Measurements from ENCODE around the gene CPZ.

Gene CPZ

GRCh38 chr4:8609406-8609805 is 16.8 kb downstream of the CPZ start:
- Histone ChIP-seq H3K9me3 (ENCODE audit: control insufficient read depth, low read depth, low read length) (no peaks in the 10 kb centered on the region), H3K36me3 (ENCODE audit: control insufficient read depth, low read depth, low read length) (no peaks in the 10 kb centered on the region), H3K9ac (ENCODE audit: low read length) (no peak overlapping the region), H3K4me1 (ENCODE audit: control insufficient read depth, low read depth, low read length) (peaks cover 4% of the 10 kb centered on the region), H3K27me3 (ENCODE audit: control insufficient read depth, insufficient read depth, low read length) (peaks cover 8% of the 10 kb centered on the region), H3K4me3 (ENCODE audit: low read length) (no peak overlapping the region), H3K27ac (ENCODE audit: low read length) (no peak overlapping the region)

DNA sequence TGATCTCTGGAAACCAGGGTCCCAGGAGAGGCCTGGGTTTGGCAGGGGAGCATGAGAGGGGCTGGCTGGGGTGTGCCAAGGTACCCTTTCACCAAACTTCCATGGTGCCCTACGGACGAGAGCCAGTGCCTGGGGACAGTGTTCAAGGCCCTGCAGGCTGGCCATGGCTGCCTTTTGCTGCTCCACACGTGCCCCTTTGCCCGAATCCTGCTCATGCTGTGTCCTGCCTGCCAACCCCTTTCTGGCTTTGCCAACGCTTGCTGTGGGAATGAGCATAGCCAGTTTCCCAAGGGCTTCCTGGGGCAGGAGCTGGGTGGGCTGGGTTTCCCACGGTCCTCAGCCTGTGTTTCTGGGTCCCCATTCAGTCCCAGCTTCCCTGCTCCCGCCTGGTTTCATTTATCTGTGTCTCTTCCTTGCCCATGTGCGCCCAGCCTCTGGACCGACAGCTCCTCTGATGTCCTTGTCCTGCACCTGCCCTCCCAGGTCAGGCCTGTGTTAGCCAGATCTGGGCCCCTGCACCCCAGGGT is 17.3 kb downstream of the CPZ start:
- H3K4me3 ChIP-seq (ENCODE audit: low read length), result no peak overlapping the region
- no peaks in the 10 kb centered on the region for H3K9me3 ChIP-seq (ENCODE audit: control insufficient read depth, low read depth, low read length)
- no peak overlapping the region for H3K9ac ChIP-seq (ENCODE audit: low read length)
- H3K27me3 ChIP-seq (ENCODE audit: control insufficient read depth, insufficient read depth, low read length), result peaks cover 8% of the 10 kb centered on the region
- H3K27ac ChIP-seq (ENCODE audit: low read length), result no peak overlapping the region
- H3K36me3 ChIP-seq (ENCODE audit: control insufficient read depth, low read depth, low read length), result no peaks in the 10 kb centered on the region
- peaks cover 4% of the 10 kb centered on the region for H3K4me1 ChIP-seq (ENCODE audit: control insufficient read depth, low read depth, low read length)

DNA sequence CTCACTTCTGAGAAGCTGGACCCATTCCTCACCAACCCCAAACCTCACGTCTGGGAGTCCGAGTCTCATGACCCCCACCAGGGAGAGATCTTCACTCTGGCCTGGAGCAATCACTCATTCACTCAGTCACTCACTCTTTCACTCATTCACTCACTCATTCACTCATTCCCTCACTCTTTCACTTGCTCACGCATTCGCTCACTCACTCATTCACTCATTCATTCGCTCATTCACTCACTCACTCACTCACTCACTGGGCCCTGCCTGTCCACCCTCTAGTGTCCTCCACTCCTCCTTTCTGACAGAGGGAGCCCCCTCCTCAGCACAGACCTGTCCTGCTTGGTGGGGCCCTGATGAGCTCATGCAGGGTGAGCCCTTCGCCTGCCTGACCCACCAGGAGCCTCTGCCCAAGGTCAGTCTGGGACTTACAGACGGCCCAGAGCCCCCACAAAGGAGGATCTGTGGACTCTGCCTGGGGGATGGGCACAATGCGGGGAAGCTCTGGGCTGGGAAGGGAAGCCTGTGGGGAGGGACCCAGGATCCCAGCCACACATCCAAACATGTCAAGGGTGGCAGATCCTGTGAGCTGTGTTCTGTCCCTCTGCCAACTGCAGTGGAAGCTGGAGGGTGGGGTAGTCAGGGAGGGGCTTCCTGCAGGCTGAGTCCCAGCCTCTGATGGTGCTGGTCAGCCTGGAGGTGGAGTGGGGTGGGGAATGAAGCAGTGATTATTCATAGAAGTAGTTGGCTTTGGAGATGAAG is 18.5 kb downstream of the CPZ start:
- peaks cover 8% of the 10 kb centered on the region for H3K27me3 ChIP-seq (ENCODE audit: control insufficient read depth, insufficient read depth, low read length)
- no peak overlapping the region for H3K27ac ChIP-seq (ENCODE audit: low read length)
- H3K9me3 ChIP-seq (ENCODE audit: control insufficient read depth, low read depth, low read length), result no peaks in the 10 kb centered on the region
- peaks cover 3% of the 10 kb centered on the region for H3K36me3 ChIP-seq (ENCODE audit: control insufficient read depth, low read depth, low read length)
- no peak overlapping the region for H3K9ac ChIP-seq (ENCODE audit: low read length)
- H3K4me3 ChIP-seq (ENCODE audit: low read length), result no peak overlapping the region
- H3K4me1 ChIP-seq (ENCODE audit: control insufficient read depth, low read depth, low read length), result peaks cover 4% of the 10 kb centered on the region

DNA sequence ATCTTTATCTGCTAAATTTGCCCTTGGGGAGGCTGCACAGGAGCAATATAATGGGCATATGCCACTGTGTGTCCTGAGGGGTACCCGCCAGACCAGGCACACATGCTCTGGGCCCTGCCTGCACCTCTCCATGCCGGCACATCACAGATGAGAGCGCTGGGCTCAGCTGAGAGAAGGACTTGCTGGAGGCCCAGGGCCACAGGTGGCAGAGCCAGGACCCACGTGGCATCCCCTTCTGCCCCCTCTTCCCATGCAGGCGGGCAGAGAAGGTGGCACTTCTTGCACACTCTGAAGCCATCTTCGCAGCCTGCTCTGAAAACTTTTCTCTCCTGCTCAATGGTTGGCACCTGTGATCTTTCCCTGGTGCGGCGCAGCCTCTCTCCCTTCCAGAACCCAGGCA is 20.1 kb downstream of the CPZ start:
- Histone ChIP-seq H3K9ac (ENCODE audit: low read length) (no peak overlapping the region), H3K4me1 (ENCODE audit: control insufficient read depth, low read depth, low read length) (no peaks in the 10 kb centered on the region), H3K4me3 (ENCODE audit: low read length) (no peak overlapping the region), H3K36me3 (ENCODE audit: control insufficient read depth, low read depth, low read length) (peaks cover 4% of the 10 kb centered on the region), H3K27me3 (ENCODE audit: control insufficient read depth, insufficient read depth, low read length) (no peaks in the 10 kb centered on the region), H3K9me3 (ENCODE audit: control insufficient read depth, low read depth, low read length) (no peaks in the 10 kb centered on the region), H3K27ac (ENCODE audit: low read length) (no peak overlapping the region)

GRCh38 chr4:8613421-8614364 is 21.1 kb downstream of the CPZ start:
- Histone ChIP-seq H3K4me1 (ENCODE audit: control insufficient read depth, low read depth, low read length) (no peaks in the 10 kb centered on the region), H3K9me3 (ENCODE audit: control insufficient read depth, low read depth, low read length) (no peaks in the 10 kb centered on the region), H3K36me3 (ENCODE audit: control insufficient read depth, low read depth, low read length) (peaks cover 4% of the 10 kb centered on the region), H3K4me3 (ENCODE audit: low read length) (no peak overlapping the region), H3K27me3 (ENCODE audit: control insufficient read depth, insufficient read depth, low read length) (no peaks in the 10 kb centered on the region), H3K9ac (ENCODE audit: low read length) (no peak overlapping the region), H3K27ac (ENCODE audit: low read length) (no peak overlapping the region)

- no peaks in the 10 kb centered on the region for H3K27me3 ChIP-seq (ENCODE audit: control insufficient read depth, insufficient read depth, low read length)
- no peaks in the 10 kb centered on the region for H3K4me1 ChIP-seq (ENCODE audit: control insufficient read depth, low read depth, low read length)
- H3K9ac ChIP-seq (ENCODE audit: low read length), result no peak overlapping the region
- no peak overlapping the region for H3K4me3 ChIP-seq (ENCODE audit: low read length)
- H3K36me3 ChIP-seq (ENCODE audit: control insufficient read depth, low read depth, low read length), result peaks cover 5% of the 10 kb centered on the region
- H3K9me3 ChIP-seq (ENCODE audit: control insufficient read depth, low read depth, low read length), result no peaks in the 10 kb centered on the region
- H3K27ac ChIP-seq (ENCODE audit: low read length), result no peak overlapping the region
Measured at GRCh38 chr4:8614365-8615193, 22.0 kb downstream of the CPZ start.

DNA sequence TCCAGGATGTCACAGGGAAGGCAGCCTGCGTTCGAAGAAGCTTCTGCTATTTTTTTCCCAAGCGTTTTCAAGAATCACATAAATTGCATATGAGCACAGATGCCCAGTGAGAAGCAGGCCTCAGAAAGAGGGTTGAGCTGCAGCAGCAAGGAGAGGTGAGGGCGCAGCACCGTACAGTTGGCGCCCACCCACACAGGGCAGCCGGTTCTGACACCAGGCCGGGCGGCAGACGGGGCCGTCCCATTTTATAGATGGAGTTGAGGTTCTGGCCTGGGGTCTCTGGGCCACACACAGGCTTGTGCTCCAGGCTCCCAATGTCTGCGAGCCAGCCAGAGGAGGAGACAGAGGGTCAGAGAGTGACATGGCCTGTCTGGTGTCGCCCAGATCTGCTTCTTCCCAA is 22.8 kb downstream of the CPZ start:
- Histone ChIP-seq H3K27me3 (ENCODE audit: control insufficient read depth, insufficient read depth, low read length) (no peaks in the 10 kb centered on the region), H3K27ac (ENCODE audit: low read length) (no peak overlapping the region), H3K4me3 (ENCODE audit: low read length) (no peak overlapping the region), H3K36me3 (ENCODE audit: control insufficient read depth, low read depth, low read length) (peaks cover 7% of the 10 kb centered on the region), H3K9me3 (ENCODE audit: control insufficient read depth, low read depth, low read length) (no peaks in the 10 kb centered on the region), H3K9ac (ENCODE audit: low read length) (no peak overlapping the region), H3K4me1 (ENCODE audit: control insufficient read depth, low read depth, low read length) (no peaks in the 10 kb centered on the region)

DNA sequence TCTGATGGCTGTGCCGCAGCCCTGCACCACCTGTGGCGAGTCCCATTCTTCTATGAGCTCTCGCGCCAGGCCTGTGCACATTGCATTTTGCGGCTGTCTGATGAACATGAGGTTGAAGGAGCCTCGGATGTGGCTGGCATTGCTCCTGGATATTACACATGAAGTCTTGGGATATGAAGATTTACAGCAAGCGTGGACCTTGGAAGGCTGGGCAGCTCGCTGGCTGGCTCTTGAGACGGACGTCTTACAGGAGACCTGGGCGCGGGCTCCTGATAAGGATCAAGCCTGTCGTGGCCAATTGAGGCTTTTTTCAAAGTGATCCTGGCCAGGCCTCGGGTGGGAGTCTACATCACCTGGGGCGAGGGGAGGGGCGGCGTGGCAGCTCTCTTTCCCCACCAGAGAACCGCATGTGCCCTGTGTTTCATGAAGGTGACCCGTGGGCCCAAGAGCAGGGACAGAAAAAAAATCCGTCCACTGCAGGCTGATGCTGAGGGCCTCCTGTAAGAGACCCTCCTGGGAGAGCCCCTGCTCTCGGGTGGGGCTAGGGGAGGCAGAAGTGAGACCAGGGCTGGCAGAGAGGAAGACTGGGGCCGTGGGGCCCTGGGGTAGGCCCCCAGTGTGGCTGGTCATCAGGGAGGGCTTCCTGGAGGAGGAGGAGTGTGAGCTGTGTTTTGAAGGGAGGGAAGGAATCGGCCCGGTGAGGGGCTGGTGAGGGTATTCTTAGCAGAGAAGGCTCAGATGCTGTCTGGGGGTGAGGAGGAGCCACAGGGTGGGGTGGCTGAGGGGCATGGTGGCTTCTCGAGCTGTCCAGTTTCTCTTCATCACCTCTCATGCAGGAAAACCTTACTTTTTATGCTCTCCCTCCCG is 23.6 kb downstream of the CPZ start:
- no peaks in the 10 kb centered on the region for H3K27me3 ChIP-seq (ENCODE audit: control insufficient read depth, insufficient read depth, low read length)
- H3K9ac ChIP-seq (ENCODE audit: low read length), result no peak overlapping the region
- H3K4me1 ChIP-seq (ENCODE audit: control insufficient read depth, low read depth, low read length), result no peaks in the 10 kb centered on the region

GRCh38 chr4:8616831-8617230 is 24.3 kb downstream of the CPZ start:
- Histone ChIP-seq H3K27ac (ENCODE audit: low read length) (no peak overlapping the region), H3K36me3 (ENCODE audit: control insufficient read depth, low read depth, low read length) (peaks cover 7% of the 10 kb centered on the region), H3K9me3 (ENCODE audit: control insufficient read depth, low read depth, low read length) (no peaks in the 10 kb centered on the region), H3K4me1 (ENCODE audit: control insufficient read depth, low read depth, low read length) (no peaks in the 10 kb centered on the region), H3K4me3 (ENCODE audit: low read length) (no peak overlapping the region), H3K9ac (ENCODE audit: low read length) (no peak overlapping the region), H3K27me3 (ENCODE audit: control insufficient read depth, insufficient read depth, low read length) (no peaks in the 10 kb centered on the region)

More for the DNA sequence above, 23.6 kb downstream of the CPZ start:
- H3K9me3 ChIP-seq (ENCODE audit: control insufficient read depth, low read depth, low read length), result no peaks in the 10 kb centered on the region
- no peak overlapping the region for H3K4me3 ChIP-seq (ENCODE audit: low read length)
- no peak overlapping the region for H3K27ac ChIP-seq (ENCODE audit: low read length)
- peaks cover 7% of the 10 kb centered on the region for H3K36me3 ChIP-seq (ENCODE audit: control insufficient read depth, low read depth, low read length)

DNA sequence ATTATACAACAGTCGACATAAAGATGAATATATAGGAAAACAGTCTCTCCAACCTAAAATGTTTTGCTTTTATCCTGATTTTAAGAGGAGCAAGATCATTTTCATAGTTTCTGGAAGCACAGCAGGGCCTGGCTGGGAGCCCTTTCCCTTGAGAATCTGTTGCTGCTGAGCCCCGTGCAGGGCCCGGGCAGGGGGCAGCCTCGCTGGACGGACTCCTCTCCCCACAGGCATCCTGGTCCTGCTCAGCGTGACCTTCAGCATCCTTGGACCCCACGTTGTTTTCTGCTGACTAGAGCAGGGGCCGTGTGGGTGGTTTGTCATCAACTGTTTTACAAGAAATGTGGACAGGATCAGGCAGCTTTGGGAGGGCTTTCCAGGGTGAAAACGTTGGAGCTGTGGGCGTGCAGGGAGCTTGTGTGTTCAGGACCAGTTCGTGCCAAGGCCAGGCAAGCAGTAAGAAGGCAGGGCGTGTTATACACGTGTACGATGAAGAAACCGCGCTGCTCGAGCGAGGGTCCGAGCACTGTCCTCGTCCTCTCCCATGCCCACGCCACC is 25.0 kb downstream of the CPZ start:
- no peak overlapping the region for H3K9ac ChIP-seq (ENCODE audit: low read length)
- H3K4me3 ChIP-seq (ENCODE audit: low read length), result no peak overlapping the region
- no peaks in the 10 kb centered on the region for H3K9me3 ChIP-seq (ENCODE audit: control insufficient read depth, low read depth, low read length)
- no peaks in the 10 kb centered on the region for H3K27me3 ChIP-seq (ENCODE audit: control insufficient read depth, insufficient read depth, low read length)
- H3K4me1 ChIP-seq (ENCODE audit: control insufficient read depth, low read depth, low read length), result no peaks in the 10 kb centered on the region
- H3K36me3 ChIP-seq (ENCODE audit: control insufficient read depth, low read depth, low read length), result peaks cover 7% of the 10 kb centered on the region
- no peak overlapping the region for H3K27ac ChIP-seq (ENCODE audit: low read length)
